Measurements from ENCODE around the gene SARS1.

DNA sequence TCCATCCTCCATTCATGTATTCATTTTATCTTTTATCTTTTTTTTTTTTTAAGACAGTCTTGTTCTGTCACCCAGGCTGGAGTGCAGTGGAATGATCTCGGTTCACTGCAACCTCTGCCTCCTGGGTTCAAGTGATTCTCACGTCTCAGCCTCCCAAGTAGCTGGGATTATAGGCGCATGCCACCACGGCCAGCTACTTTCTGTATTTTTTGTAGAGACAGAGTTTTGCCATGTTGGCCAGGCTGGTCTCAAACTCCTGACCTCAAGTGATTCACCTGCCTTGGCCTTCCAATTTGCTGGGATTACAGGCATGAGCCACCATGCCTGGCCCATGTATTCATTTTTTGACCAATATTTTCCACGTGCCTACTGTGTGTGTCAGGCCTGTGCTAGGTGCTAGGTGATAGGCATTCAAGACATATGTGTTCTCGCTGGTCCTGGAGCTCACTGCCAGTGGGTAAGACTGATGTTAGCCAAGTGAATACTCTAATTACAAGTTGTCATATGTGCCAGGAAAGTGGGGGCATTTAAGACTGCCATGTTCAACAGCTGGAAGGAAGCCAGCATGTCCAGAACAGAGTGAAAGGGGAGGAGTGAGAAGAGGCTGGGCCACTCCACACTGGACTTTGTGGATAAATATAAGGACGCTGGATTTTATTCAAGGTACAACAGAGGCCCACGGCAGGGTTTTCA lies 30.3 kb downstream of the SARS1 start:
- TF ChIP-seq RAD21 (IDR thresholded peaks at IDR 0.05; ENCODE audit: low read length): no peak
- TF ChIP-seq FOXJ3 (CRISPR knock-in tag; IDR thresholded peaks at IDR 0.05): no peak
